ENCODE measurements around the gene HSPA5.

DNA sequence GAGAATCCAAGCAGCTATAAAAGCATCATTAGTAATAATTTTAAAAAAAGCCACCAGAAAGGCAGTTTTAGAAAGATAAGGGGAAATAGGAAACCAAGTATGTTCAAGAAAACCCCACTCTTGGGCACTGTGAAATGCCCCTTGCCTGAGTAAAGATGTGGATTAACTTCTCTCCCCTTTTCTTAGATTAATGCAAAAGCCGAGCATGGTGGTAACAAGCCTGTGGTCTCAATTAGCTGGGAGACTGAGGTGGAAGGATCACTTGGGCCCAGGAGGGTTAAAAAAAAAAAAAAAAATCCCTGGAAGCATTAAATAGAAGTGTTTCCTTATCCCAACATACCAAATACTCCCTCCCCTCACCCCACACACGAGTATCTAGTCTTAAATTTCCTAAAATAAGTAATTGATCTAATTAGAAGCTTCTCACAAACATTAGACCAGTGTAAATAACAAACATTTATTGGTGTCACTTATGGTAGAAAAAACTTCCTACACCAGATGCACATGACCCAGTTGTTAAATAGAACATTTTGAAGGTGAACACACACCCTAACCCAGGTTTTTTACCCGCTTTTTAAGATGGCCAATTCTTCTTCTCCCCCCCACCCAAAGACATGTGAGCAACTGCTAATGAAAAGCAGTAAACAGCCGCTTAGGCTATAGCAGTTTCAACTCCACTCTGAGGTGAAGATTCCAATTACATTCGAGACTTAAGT is 5.2 kb downstream of the HSPA5 start:
- TF ChIP-seq, protein P1, sequence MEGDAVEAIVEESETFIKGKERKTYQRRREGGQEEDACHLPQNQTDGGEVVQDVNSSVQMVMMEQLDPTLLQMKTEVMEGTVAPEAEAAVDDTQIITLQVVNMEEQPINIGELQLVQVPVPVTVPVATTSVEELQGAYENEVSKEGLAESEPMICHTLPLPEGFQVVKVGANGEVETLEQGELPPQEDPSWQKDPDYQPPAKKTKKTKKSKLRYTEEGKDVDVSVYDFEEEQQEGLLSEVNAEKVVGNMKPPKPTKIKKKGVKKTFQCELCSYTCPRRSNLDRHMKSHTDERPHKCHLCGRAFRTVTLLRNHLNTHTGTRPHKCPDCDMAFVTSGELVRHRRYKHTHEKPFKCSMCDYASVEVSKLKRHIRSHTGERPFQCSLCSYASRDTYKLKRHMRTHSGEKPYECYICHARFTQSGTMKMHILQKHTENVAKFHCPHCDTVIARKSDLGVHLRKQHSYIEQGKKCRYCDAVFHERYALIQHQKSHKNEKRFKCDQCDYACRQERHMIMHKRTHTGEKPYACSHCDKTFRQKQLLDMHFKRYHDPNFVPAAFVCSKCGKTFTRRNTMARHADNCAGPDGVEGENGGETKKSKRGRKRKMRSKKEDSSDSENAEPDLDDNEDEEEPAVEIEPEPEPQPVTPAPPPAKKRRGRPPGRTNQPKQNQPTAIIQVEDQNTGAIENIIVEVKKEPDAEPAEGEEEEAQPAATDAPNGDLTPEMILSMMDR (IDR thresholded peaks at IDR 0.05; ENCODE audit: low read depth, low read length): no peak
- TF ChIP-seq EZH2phosphoT487 (IDR thresholded peaks at IDR 0.05; ENCODE audit: low read depth): no peak

Measured in OCI-LY3 (cell line).